NB4 (cell line): ENCODE results near the gene MAT1A.
"Not testable (repeated sequence)": the region's sequence is repeated elsewhere in the genome, so short reads cannot be mapped to it uniquely, and the experiment has no call there.

ENCODE experiments used
- CTCF ChIP-seq: IDR thresholded peaks from one replicate; pipeline ENCODE4 v1.5.1; 2012; ENCODE audit warnings: low read depth, low read length
- MAX ChIP-seq: IDR thresholded peaks from 2 replicates; pipeline ENCODE4 v1.6.1; 2011; ENCODE audit warnings: low read depth, low read length
- POLR2A ChIP-seq: IDR thresholded peaks from 2 replicates; pipeline ENCODE4 v1.6.1; 2011; ENCODE audit warnings: mild to moderate bottlenecking; ENCODE audit not compliant: insufficient read length; ENCODE audit errors: extremely low read depth

- not testable (repeated sequence) for TF ChIP-seq CTCF, POLR2A, MAX
These were observed 41.8 kb downstream of the MAT1A start for GRCh38 chr10:80247611-80248010.
